Mammary epithelial cell (primary cell): ENCODE data around the gene HEATR5B.

ENCODE experiments used
- CTCF ChIP-seq, 2 donors: IDR thresholded peaks in 1 of 2; conservative IDR thresholded peaks in 1 of 2; 2 replicates each; pipeline ENCODE4 v1.5.1; 2011 to 2012; ENCODE audit warnings: inconsistent platforms in 2 of 2, low read length in 2 of 2, mild to moderate bottlenecking in 2 of 2, control low read depth in 1 of 2, low read depth in 1 of 2; ENCODE audit not compliant: insufficient read depth in 1 of 2; ENCODE audit errors: extremely low read depth in 1 of 2
- EZH2 ChIP-seq: IDR thresholded peaks from 2 replicates; pipeline ENCODE4 v1.6.1; 2012; ENCODE audit warnings: low read length, inconsistent platforms, borderline replicate concordance

GRCh38 chr2:36963734-36964133, 120.4 kb downstream of the HEATR5B start:
- TF ChIP-seq CTCF (conservative IDR thresholded peaks at IDR 0.05 in 1 of 2, IDR thresholded peaks at IDR 0.05 in 1 of 2; ENCODE audit: extremely low read depth in 1 of 2, insufficient read depth in 1 of 2, low read depth in 1 of 2, low read length in 2 of 2) (no peak), EZH2 (no peak)
